Muscle of leg (tissue), 11 donors: ENCODE measurements around the gene BTRC. TPM values are rescaled to one million over a fixed set of nuclear protein-coding genes. Genes with fewer than 3 reads are reported as not detected.
A peak's percentile ranks its signal among the peaks of the same experiment; 100 is the strongest.
"Not testable (repeated sequence)": the region's sequence is repeated elsewhere in the genome, so short reads cannot be mapped to it uniquely, and the experiment has no call there.

Source experiments
- DNase-seq: peaks from one replicate; pipeline ENCODE4 v3.0.0; 2013
- H3K27ac ChIP-seq: one replicate; pipeline ENCODE4 v1.5.1; 2013; ENCODE audit warnings: mild to moderate bottlenecking, low read length, control low read depth
- H3K27me3 ChIP-seq: one replicate; pipeline ENCODE4 v1.6.1; 2013; ENCODE audit warnings: low read length; ENCODE audit not compliant: control insufficient read depth, insufficient read depth
- H3K36me3 ChIP-seq: one replicate; pipeline ENCODE4 v1.6.1; 2013; ENCODE audit warnings: low read length; ENCODE audit not compliant: control insufficient read depth, insufficient read depth
- H3K4me1 ChIP-seq: one replicate; pipeline ENCODE4 v1.6.1; 2013; ENCODE audit warnings: low read length; ENCODE audit not compliant: control insufficient read depth, insufficient read depth
- H3K4me3 ChIP-seq: one replicate; pipeline ENCODE4 v1.5.1; 2013; ENCODE audit warnings: low read length, control low read depth
- H3K9me3 ChIP-seq: replicated peaks from 2 replicates; pipeline ENCODE4 v1.6.1; 2013; ENCODE audit warnings: low read depth, low read length; ENCODE audit not compliant: control insufficient read depth
- WGBS: methylation state at CpG from one replicate; pipeline ENCODE4 v1.1.5; 2013; ENCODE audit warnings: missing lambda C conversion rate; ENCODE audit not compliant: insufficient coverage; 5-methylcytosine and 5-hydroxymethylcytosine counted together
- polyA plus RNA-seq, 8 donors: library from polyadenylated mRNA; unstranded; fragments of 120-200 nt; gene quantifications; one replicate each; pipeline versions ENCODE4 v1.2.1 to v1.2.3, GENCODE V29; 2013; ENCODE audit warnings: inconsistent platforms in 1 of 8, low replicate concordance in 1 of 8; ENCODE audit not compliant: insufficient read length in 8 of 8, insufficient read depth in 1 of 8
- total RNA-seq: library from RNA; stranded (reverse); fragments of 120-200 nt; gene quantifications from one replicate; pipeline ENCODE4 v1.2.4, GENCODE V29; 2013

BTRC gene
- total and polyA plus RNA-seq, 9 donors: 14.3 to 27.4 (median 23.4) TPM

DNA sequence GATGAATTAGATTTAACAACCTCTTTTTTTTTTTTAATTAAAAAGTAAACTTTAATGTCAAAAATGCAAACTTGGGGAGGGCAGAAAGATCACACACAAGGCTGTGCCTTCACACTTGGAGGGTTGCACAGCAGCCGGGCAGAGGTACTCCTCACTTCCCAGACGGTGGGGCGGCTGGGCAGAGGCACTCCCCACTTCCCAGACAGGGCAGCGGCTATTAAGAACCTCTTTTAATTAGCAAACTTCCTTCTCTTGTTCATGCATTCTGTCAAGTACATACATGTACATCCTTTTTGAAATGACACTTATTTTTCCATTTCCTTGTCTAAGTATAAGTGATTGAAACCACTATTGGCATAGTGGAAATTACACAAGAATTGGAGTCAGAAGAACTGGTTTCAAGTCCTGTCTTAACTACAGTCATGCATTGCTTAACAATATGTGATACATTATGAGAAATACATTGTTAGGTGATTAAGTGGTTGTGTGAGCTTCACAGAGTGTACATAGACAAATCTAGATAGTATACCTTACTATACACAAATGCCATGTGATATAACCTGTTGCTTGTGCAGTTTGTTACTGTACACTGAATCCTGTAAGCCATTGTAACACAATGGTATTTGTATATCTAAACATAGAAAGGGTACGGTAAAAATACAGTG, 26.5 kb downstream of the BTRC start:
- Histone ChIP-seq H3K27me3 (no peaks in the 10 kb centered on the region), H3K9me3 (no peaks in the 10 kb centered on the region), H3K4me3 (no peak overlapping the region), H3K36me3 (no peaks in the 10 kb centered on the region), H3K4me1 (no peaks in the 10 kb centered on the region), H3K27ac (no peak overlapping the region)
- DNase-seq: no peak
- 81% methylated on average over 3 of the region's 5 CpGs for WGBS

DNA sequence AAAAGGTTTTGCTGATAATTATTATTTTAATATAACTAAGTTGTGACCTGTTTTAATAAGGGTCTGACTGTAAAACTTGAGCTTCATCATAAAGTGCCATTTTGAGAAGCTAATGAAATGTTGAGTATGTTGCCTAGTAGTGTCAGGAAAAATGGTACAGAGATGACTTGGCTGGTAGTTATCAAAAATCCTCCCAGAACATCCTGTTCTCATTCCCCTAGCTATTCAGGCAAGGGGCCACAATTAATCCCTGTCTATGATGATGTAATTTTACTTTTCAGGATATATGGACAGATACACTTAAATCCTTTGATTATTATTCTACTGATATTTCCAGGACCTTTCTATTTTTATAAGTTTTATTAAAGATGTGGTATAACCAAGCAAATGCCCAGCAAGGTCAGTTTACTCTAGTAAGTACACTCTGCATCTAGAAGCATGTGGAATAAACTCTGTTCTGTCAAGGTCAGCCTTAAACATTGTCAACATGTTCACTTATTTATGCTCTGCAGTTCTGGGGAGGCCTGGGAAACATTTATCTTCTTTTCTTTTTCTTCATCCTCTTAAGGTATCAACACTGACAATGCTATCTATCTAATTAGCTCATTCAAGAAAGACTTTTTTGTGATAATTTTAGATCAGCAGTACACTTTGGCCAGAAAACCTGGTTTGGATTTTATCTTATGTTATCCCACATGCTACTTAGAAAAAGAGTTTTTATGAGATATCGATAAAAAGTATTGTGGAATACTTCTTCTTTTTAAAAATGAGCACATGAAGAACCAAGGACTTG, 32.1 kb downstream of the BTRC start:
- DNase-seq: no peak
- H3K36me3 ChIP-seq: no peaks in the 10 kb centered on the region
- H3K4me3 ChIP-seq: no peak overlapping the region
- no peak overlapping the region for H3K27ac ChIP-seq
- no peaks in the 10 kb centered on the region for H3K9me3 ChIP-seq
- no peaks in the 10 kb centered on the region for H3K4me1 ChIP-seq
- no peaks in the 10 kb centered on the region for H3K27me3 ChIP-seq
- no CpG with 5 or more reads among the region's 1 CpG for WGBS

DNA sequence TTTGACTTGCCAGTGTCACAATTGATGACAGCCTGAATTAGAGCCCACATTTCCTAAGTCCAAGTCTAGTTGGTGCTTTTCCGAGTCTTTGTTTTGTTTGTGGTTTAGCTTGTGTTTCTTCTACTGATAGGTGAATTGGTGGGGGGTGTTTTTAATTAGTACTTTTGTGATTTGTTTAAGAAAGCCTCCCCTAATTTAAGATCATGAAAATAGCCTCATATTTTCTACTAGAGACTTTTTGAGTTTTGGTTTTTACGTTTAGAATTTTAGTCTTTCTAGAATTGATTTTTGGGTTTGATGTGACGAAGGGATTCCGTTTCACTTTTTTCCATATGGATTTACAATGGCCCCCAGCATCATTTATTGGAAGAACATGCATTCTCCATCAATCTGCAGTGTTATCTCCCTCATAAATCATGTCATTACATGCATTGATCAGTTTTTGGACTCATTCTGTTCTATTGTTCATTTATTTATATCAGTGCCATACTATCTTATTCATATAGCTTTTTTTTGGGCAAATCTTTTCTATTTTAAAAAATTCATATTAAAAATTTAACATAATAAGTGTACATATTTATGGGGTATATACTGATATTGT, 32.8 kb downstream of the BTRC start:
- WGBS: no CpG with 5 or more reads among the region's 4 CpGs
- no peak for DNase-seq
- no peak overlapping the region for H3K4me3 ChIP-seq
- no peaks in the 10 kb centered on the region for H3K9me3 ChIP-seq
- no peaks in the 10 kb centered on the region for H3K27me3 ChIP-seq
- H3K27ac ChIP-seq: no peak overlapping the region
- no peaks in the 10 kb centered on the region for H3K36me3 ChIP-seq
- no peaks in the 10 kb centered on the region for H3K4me1 ChIP-seq

DNA sequence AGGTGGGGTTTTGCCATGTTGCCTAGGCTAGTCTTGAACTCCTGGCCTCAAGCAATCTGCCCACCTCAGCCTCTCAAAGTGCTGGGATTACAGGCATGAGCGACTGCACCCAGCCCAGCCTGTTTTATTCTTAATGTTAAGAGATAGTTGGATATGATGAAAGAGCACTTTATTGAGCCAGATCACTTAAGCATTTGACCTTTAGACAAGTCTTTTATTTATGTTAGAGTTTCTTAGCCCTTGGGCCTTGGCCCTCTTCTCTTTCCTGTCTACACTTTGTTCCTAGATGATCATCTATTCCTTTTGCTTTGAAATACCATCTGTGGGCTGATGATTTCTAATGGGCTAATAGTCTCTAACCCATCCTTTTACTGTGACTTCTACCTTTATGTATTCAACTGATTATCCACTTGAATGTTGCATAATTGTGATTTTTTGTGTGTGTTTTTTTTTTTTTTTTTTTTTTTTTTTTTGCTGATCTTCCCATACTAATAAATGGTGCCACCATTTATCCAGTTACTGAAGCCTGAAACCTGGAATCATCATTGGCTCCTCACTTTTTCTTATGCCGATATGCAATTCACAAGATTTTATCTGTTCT, 34.8 kb downstream of the BTRC start:
- Histone ChIP-seq H3K36me3 (no peaks in the 10 kb centered on the region), H3K27ac (no peak overlapping the region), H3K4me3 (no peak overlapping the region), H3K9me3 (no peaks in the 10 kb centered on the region), H3K4me1 (no peaks in the 10 kb centered on the region), H3K27me3 (no peaks in the 10 kb centered on the region)
- DNase-seq: no peak
- WGBS: no CpG with 5 or more reads among the region's 2 CpGs

DNA sequence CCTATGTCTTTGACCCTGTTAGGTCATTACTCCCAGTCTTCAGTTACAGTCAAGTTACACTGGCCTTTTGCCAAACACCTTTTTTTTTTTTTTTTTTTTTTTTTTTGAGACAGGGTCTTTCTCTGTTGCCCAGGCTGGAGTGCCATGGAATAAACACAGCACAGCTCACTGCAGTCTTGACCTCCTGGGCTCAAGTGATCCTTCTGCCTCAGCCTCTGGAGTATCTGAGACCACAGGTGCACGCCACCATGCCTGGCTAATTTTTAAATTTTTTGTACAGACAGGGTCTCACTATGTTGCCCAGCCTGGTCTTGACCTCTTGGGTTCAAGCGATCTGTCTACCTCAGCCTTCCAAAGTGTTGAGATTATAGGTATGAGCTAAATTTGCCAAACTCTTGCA, 35.6 kb downstream of the BTRC start:
- H3K4me1 ChIP-seq, H3K9me3 ChIP-seq, DNase-seq, H3K4me3 ChIP-seq, H3K27me3 ChIP-seq, H3K27ac ChIP-seq, H3K36me3 ChIP-seq: not testable (repeated sequence)
- no CpG with 5 or more reads among the region's 2 CpGs for WGBS

DNA sequence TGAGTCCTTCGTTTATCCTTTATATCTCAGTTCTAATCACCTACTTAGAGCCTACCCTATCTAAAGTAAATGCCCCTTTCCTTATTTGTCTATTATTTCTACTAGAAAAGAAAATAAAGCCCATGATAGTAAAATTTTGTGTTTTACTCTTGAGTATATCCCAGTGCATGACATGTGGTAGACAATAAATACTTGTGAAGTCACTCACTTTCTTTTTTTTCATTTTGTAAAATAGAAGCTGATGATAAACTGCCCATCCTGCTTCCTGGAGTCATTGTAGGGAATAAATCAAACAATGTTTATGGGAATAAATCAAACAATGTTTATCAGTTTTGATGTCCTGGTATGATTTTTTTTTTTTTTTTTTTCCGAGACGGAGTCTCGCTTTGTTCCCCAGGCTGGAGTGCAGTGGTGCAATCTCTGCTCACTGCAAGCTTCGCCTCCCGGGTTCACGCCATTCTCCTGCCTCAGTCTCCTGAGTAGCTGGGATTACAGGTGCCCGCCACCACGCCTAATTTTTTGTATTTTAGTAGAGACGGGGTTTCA, 36.1 kb downstream of the BTRC start:
- H3K27me3 ChIP-seq: no peaks in the 10 kb centered on the region
- H3K4me3 ChIP-seq: no peak overlapping the region
- WGBS: no CpG with 5 or more reads among the region's 10 CpGs
- no peak overlapping the region for H3K27ac ChIP-seq
- H3K36me3 ChIP-seq: no peaks in the 10 kb centered on the region
- H3K9me3 ChIP-seq: no peaks in the 10 kb centered on the region
- H3K4me1 ChIP-seq: no peaks in the 10 kb centered on the region
- no peak for DNase-seq

DNA sequence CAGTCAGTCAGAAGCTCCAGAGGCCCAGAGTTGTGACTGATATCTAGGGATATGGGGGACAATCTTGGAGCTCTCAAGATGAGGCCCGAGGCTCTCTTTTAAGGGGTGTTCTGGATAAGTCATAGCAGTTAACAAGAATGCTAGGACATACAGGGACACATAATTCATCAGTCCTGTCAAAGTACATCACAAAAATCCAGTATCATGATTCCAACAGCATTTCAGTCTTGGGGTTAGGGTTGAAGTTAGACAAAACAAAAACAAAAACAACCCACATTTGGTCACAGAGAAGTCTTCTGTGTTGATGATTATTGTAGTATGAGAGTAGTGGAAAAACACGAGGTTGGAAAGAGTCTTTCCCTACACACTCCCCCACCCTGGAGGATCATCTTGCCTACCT, 39.4 kb downstream of the BTRC start:
- no peak for DNase-seq
- no peaks in the 10 kb centered on the region for H3K27me3 ChIP-seq
- H3K27ac ChIP-seq: no peak overlapping the region
- H3K36me3 ChIP-seq: no peaks in the 10 kb centered on the region
- no peaks in the 10 kb centered on the region for H3K4me1 ChIP-seq
- no peaks in the 10 kb centered on the region for H3K9me3 ChIP-seq
- no CpG with 5 or more reads among the region's 2 CpGs for WGBS
- no peak overlapping the region for H3K4me3 ChIP-seq

DNA sequence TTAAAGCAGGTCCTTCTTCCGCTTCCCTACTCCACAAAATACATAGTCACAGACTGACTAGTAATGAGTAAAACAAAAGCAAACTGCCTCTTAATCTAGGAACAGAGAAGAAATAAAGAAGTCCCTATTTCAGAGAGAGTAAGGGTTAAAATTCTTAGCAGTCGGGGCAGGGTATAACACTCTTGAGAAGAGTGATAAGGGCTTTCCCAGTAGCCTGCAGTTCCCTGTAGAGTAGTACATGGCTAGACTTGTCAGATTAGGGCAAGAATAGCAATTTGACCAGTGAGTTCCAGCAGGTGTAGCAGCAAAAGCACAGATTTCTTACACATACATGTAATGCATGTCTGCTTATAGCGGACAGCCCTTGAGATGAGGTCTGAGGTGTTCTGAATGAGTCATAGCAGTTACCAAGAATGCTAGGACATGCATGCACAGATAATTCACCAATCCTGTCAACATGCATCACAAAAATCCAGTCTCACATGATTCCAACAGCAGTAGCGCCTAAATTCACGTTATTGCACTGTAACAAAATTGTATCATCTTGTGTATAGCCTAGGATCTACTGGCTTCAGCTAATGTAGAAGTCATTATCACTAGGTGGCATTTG, 40.7 kb downstream of the BTRC start:
- no peak overlapping the region for H3K4me3 ChIP-seq
- H3K36me3 ChIP-seq: no peaks in the 10 kb centered on the region
- no peak for DNase-seq
- no peak overlapping the region for H3K27ac ChIP-seq
- no peaks in the 10 kb centered on the region for H3K27me3 ChIP-seq
- WGBS: no CpG with 5 or more reads among the region's 5 CpGs
- H3K4me1 ChIP-seq: no peaks in the 10 kb centered on the region
- no peaks in the 10 kb centered on the region for H3K9me3 ChIP-seq

DNA sequence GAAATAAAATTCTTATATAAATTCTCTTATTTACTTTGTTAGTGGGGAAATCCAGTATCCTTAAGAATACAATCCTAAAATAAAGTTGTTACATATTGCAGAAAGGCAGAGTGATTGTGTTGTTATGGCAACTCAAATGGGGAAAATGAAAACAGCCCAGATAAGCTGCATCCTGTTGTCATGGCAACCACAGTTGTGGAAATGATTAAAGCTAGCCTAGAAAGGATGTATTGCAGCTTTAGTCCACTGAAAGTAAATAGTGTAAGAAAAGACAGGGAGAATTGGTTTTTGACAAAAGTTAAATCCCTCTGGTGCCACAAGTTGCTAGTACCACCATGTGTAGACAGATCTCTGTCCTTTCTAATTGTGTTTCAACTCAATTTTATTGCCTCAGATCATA, 43.2 kb downstream of the BTRC start:
- Histone ChIP-seq H3K27ac (no peak overlapping the region), H3K9me3 (no peaks in the 10 kb centered on the region), H3K4me1 (no peaks in the 10 kb centered on the region), H3K4me3 (no peak overlapping the region), H3K27me3 (no peaks in the 10 kb centered on the region), H3K36me3 (no peaks in the 10 kb centered on the region)
- peak; percentile 91 for DNase-seq

DNA sequence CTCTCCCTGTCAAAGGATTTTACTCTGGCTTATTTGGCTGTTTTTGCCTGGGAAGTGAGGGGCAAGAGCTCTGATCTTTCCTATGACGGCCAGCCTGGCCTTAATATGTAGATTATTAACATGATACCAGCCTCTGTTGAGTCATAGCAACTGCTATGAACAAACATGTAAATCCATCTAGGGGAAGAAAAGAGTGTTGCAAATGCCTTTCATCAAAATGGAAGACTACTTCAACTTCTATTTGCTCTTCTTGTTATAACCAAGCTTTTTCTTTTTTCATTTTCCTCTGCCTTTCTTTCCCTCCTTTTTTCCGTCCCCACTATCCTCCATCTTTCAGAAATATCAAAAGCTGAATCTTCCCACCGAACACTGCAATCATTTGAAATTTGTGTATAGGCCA, 46.6 kb downstream of the BTRC start:
- H3K36me3 ChIP-seq: no peaks in the 10 kb centered on the region
- H3K4me1 ChIP-seq: peaks cover 2% of the 10 kb centered on the region
- 100% methylated on average over 1 of the region's 3 CpGs for WGBS
- H3K9me3 ChIP-seq: no peaks in the 10 kb centered on the region
- no peak overlapping the region for H3K27ac ChIP-seq
- H3K4me3 ChIP-seq: no peak overlapping the region
- DNase-seq: no peak
- no peaks in the 10 kb centered on the region for H3K27me3 ChIP-seq
